IPS-18c (cell line): ENCODE data around the gene OR6C68.
"Not testable (repeated sequence)": the region's sequence is repeated elsewhere in the genome, so short reads cannot be mapped to it uniquely, and the experiment has no call there.

Source experiments
- H3K4me3 ChIP-seq: 2 replicates; pipeline ENCODE4 v1.7.0; 2013; ENCODE audit warnings: low read depth, mild to moderate bottlenecking, low read length, moderate library complexity; ENCODE audit not compliant: insufficient read depth
- H3K9me3 ChIP-seq: one replicate; pipeline ENCODE4 v1.6.1; 2013; ENCODE audit warnings: mild to moderate bottlenecking, low read length, moderate library complexity; ENCODE audit not compliant: control insufficient read depth, insufficient read depth

The OR6C68 gene

GRCh38 chr12:55492078-55492477, at the start of gene OR6C68:
OR6C68 (plus strand) TSS chr12:55492378; CDS start chr12:55492378, 0 bp downstream.
- Histone ChIP-seq H3K9me3 (no peaks in the 10 kb centered on the region), H3K4me3 (no peak within 1 kb of the TSS)

- no peaks in the 10 kb centered on the region for H3K9me3 ChIP-seq
- H3K4me3 ChIP-seq: no peak within 1 kb of the TSS
Measured at GRCh38 chr12:55443776-55444175, 48.4 kb upstream of the OR6C68 start, which contains the start of gene OR6C2. OR6C2 (plus strand) TSS chr12:55444076; CDS start chr12:55452214, 8,138 bp downstream.

DNA sequence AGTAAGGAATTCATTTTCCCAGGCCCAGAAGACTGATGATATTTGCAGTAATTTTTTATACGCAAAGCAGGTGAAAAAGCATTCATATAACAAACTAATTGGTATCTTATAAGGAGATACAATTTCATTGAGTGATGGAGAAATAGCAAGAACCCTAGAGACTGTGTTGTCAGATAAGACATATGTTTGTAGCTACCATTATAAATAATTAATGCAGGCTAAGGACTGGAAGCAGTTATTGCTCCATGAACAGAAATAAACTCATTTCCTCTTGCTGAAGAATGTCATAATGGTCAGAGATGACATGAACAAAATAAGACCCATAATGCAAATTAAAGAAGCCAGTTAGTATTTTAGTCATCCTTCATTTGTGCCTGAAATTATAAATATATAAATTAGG, 46.8 kb upstream of the OR6C68 start:
- Histone ChIP-seq H3K9me3 (no peaks in the 10 kb centered on the region), H3K4me3 (no peak overlapping the region)

GRCh38 chr12:55446326-55446725, 45.9 kb upstream of the OR6C68 start:
- Histone ChIP-seq H3K9me3 (no peaks in the 10 kb centered on the region), H3K4me3 (no peak overlapping the region)

DNA sequence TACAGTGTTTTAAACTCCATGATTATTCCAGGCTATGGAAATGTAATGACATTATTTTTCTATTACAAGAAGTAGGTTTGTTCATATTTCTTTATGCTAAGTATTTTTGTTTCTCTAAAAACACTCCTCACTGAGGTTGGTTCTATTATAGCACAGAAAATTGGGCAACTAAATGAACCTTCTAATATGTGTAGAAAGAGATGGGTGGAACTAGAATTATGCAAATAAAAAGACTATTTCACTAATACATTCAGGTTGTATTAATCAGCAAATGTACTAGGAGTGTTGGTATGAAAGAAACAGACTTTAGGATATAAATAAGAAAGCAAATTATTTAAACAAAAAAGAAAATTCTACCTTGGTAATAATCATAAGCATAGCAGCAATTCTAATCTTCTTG, 43.4 kb upstream of the OR6C68 start:
- no peaks in the 10 kb centered on the region for H3K9me3 ChIP-seq
- no peak overlapping the region for H3K4me3 ChIP-seq

DNA sequence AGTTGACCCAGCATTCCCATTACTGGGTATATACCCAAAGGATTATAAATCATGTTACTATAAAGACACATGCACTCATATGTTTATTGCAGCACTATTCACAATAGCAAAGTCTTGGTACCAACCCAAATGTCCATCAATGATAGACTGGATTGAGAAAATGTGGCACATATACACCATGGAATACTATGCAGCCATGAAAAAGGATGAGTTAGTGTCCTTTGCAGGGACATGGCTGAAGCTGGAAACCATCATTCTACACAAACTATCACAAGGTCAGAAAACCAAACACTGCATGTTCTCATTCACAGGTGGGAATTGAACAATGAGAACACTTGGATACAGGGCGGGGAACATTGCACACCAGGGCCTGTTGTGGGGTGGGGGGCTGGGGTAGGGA, 27.3 kb upstream of the OR6C68 start:
- H3K4me3 ChIP-seq, H3K9me3 ChIP-seq: not testable (repeated sequence)

DNA sequence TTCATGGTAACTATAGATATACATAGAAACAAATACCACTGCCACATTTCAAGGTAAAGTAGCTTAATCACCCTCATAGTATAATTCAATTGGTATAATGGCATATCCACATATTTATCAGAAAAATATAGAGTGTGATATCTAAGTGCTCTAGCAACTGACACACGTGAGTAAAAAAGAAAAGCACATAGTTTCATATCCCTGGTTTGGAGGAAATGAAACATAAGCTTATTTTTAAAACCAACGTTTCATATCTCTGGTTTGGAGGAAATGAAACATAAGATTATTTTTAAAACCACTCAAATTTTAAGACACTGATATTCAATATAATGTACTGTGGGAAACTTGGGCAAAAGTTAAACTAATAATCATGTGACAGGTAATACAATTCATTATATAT, 24.3 kb upstream of the OR6C68 start:
- no peaks in the 10 kb centered on the region for H3K9me3 ChIP-seq
- H3K4me3 ChIP-seq: no peak overlapping the region

GRCh38 chr12:55469291-55469690, 22.9 kb upstream of the OR6C68 start:
- Histone ChIP-seq H3K9me3 (no peaks in the 10 kb centered on the region), H3K4me3 (no peak overlapping the region)

GRCh38 chr12:55470088-55470829, 21.9 kb upstream of the OR6C68 start, which contains the start of gene OR6C70:
OR6C70 (minus strand) TSS chr12:55470138; CDS start chr12:55470138, 0 bp downstream.
- Histone ChIP-seq H3K9me3 (no peaks in the 10 kb centered on the region), H3K4me3 (no peak within 1 kb of the TSS)

DNA sequence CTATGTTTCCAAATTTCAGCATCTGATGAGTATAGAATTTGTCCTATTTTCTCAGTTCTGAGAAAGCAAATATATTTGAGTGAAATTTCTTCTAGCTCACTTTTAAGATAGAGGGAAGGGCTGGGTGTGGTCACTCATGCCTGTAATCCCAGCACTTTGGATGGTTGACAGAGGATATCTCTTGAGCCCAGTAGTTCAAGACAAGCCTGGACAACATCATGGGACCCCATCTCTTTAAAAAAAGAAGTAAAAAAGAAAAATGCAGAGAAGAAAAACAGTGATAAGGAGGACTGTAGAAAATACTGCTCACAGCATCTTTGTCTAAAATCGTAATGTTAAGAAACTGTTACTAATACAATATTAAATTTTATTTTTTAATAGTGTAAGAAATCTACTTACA, 19.9 kb upstream of the OR6C68 start:
- H3K9me3 ChIP-seq: no peaks in the 10 kb centered on the region
- no peak overlapping the region for H3K4me3 ChIP-seq

GRCh38 chr12:55479136-55479535, 13.0 kb upstream of the OR6C68 start:
- not testable (repeated sequence) for H3K4me3 ChIP-seq, H3K9me3 ChIP-seq

GRCh38 chr12:55484284-55484683, 7.9 kb upstream of the OR6C68 start:
- H3K4me3 ChIP-seq, H3K9me3 ChIP-seq: not testable (repeated sequence)

DNA sequence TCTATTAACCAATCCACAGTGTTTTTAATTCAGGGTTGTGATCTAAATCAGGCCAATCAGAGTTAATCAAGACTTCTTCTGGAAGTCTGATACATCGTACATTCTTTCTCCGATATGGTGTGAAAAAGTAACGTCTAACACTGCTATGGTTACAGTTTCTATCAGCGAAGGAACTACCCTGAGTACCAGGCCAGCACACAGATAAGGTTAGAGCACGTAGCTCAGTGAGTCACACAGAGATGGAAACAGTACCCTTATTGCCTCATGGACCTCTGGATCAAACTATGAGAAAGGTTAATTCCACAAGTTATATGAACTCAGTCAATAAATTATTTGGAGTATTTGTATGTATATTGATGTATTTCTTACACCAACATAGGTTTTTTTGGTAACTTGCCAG, 3.3 kb downstream of the OR6C68 start:
- Histone ChIP-seq H3K4me3 (no peak overlapping the region), H3K9me3 (no peaks in the 10 kb centered on the region)

DNA sequence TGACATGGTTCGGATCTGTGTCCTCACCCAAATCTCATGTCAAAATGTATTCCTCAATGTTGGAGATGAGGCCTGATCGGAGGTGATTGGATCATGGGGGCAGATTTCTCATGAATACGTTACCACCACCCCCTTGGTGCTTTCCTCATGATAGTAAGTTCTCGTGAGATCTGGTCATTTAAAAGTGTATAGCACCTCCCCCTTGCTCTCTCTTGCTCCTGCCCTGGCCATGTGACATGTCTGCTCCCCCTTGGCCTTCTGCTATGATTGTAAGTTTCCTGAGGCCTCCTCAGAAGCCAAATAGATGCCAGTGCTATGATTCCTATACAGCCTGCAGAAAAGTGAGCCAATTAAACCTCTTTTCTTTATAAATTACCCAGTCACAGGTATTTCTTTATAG, 7.1 kb downstream of the OR6C68 start:
- Histone ChIP-seq H3K9me3 (no peaks in the 10 kb centered on the region), H3K4me3 (no peak overlapping the region)

DNA sequence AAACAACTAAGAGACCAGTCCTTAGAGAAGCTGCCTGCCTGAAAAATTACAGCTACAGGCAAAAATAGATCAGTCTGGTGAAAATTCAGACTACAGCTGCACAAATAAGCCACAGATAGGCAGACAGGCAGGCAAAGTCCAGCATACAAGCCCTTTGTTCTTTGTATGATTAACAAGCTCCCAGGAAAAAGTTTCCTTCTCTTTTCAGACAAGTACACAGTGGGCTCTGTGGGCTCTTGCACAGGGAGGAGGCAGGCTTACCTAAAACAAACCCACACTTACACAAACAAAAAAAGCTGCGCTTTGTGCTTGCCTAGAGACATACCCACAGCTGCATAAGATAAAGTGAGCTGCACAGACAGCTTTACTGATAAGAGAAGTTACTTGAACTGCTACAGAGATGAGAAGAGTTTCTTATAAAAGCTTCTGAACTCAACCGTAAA, 7.7 kb downstream of the OR6C68 start:
- Histone ChIP-seq H3K9me3 (no peaks in the 10 kb centered on the region), H3K4me3 (no peak overlapping the region)

GRCh38 chr12:55501601-55502000, 9.4 kb downstream of the OR6C68 start:
- Histone ChIP-seq H3K4me3 (no peak overlapping the region), H3K9me3 (no peaks in the 10 kb centered on the region)

- H3K9me3 ChIP-seq: peaks cover 2% of the 10 kb centered on the region
- H3K4me3 ChIP-seq: no peak overlapping the region
Measured at GRCh38 chr12:55515696-55516095, 23.5 kb downstream of the OR6C68 start.

DNA sequence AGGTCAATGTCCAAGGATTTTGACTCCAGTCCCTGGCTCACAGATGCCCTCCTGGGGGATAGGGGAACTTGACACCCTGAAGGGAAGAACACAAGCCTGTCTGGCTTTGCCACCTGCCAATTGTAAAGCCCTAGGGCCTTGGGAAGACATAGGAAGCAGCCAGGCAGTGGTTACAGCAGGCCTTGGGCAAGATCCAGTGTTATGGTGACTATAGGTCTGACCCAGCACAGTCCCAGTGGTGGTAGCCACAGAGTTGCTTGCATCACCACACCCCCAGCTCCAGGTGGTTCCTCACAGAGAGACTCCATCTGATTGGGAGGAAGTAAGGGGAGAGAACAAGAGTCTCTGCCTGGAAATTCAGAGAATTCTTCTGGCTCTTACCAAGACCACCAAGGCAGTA, 24.2 kb downstream of the OR6C68 start:
- Histone ChIP-seq H3K4me3 (no peak overlapping the region), H3K9me3 (peaks cover 2% of the 10 kb centered on the region)
